IPS DF 19.7 (cell line): ENCODE measurements around the gene PRIMA1.

Source experiments
- DNase-seq: peaks from one replicate; pipeline ENCODE4 v3.0.0-alpha.2; 2013; ENCODE audit warnings: low read depth, low spot score

PRIMA1 gene

DNA sequence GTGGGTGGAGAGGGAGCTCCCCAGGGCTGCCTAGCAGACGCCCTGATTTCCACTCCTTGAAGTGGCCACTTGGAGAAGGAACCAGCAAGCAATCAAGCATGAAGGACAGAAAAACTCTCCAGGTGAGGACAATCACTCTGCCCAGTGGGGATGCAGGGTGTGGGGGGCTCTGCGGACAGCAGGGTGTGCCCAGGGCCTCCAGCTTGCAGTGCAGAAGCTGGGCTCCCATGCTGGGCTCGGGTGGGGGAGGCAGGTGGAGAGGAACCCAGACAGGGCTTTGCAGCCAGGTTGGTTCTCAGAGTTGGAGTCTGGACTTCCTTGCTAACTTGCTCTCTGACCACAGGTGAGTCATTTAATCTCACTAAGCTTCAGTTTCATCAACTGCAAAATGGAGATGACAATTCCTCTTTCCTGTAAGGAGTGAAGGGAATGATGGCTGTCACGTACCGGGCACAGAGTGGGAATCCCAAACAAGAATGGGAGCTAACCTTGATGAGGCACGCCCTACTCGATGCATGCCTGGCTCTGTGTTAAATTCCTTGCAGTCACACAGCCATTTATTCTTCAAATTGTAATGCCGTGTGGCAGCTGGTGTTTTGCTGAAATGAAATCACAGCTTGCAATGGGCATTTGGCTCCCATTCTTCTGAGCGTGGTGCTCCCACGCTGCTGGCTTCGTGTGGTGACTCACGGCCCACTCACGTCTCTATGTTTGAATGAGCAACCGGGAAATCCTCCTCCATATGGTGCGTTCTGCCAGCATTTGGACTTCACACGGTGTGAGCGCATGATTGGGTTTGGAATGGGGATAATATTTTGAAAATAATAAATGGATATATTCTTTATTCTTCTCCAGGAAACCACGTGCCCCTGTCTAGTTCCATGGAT lies 75.2 kb downstream of the PRIMA1 start:
- no peak for DNase-seq

DNA sequence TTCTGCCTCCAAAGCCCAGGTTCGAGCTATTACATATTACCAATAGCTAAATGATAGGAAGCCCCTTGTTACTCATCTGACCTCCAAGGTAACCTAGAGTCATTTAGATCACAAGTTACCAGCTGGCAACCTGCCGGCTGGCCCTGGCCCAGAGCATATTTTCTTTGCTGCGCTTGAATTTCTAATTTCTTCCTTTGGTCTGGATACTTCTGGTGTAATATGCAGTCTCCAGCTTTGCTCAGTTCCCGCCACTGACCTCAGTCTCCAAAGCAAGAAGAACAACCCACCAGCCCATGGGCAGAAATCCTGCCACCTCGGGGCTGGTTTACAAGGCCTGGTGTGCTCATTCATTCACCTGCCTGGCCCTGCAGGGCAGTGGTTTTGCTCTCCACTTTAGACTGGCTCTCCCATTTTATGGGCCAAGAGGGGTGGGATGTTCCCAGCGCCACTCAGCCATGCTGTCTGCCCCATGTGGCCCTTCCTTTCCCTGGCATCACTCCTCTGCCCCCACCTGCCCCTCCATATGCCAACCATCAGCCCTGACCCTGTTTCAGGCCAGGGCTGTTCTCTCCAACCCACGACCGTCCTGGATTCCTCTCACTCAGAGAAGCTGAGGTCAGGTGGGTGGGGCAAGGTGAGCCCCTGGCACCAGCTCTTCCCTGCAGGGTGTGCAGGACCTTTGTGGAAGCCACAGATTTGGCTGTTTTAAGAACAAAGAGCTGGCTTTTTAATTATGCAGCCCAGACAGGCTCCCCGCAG lies 76.0 kb downstream of the PRIMA1 start:
- no peak for DNase-seq

DNA sequence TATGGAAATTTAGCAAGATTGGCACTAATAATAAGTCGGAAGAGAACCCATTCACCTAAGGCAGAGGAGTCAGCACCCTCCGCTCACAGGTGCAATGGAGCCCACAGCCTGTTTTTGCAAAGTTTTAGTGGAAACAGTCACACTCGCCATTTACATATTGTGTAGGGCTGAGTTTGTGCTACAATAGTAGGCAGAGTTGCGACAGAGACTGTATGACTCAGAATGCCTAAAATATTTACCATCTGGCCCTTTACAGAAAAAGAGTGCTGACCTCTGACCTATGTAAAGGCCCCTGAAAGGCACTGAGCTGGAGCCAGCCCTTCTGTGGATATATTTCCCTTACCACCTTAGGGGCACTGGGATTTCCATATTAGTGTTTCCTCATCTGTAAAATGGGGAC lies 79.0 kb downstream of the PRIMA1 start:
- DNase-seq, result no peak

DNA sequence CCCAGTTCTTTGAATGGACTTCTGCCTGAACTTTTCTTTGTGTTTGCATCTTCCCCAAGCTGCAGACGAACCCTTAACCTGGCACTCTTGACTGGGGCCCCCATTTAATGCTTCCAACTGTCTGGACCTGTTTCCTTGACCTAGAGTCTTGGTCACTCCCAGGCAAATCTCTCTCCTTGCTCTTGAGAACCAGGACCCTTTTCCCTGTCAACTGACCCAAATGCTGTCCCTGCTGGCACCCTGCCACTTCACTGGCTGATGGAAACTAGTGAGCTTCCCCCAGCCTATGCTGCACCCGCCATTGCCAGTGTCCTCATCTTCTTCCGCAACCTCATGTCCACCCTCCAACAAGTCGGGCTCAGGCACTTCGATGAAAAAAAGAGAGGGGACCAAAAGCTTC lies 79.5 kb downstream of the PRIMA1 start:
- DNase-seq, result no peak

DNA sequence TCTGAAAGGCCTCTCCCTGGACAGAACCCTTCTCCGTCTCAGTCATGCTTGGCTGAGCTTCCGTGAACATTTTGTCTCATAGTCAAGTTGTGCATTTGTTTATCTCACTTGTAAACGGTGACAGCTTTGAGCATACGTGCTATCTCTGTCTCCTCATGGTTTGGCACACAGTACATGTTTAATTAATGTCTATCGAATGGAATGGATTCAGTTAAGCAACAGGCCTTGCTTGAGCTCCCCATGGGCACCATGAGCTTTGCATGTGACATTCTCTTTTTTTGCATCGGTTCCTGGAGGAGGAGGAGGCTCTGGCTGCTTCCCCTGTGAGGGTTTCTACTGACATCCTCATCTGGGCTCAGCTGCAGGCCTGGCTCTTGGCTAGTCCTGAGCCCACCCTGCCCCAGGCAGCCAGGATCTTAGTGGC lies 80.0 kb downstream of the PRIMA1 start:
- no peak for DNase-seq

DNA sequence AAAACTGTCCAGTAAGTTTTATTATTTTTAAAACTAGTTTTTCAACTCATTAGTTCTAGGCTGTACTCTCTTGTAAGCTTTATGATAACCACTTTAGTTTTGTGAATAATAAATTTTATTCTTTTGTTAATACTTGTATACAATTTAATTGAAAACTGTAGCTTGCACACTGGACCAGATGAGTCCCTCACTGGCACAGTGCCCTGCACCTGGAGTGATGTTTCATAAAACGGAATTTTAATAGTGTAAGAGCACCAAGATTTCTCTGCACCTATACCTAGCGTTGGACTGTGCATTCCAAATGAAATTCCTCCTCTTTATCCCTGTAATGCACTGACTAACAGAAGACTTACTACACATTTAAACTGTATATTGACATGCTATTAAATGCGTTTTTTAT lies 80.8 kb downstream of the PRIMA1 start:
- DNase-seq, result no peak

DNA sequence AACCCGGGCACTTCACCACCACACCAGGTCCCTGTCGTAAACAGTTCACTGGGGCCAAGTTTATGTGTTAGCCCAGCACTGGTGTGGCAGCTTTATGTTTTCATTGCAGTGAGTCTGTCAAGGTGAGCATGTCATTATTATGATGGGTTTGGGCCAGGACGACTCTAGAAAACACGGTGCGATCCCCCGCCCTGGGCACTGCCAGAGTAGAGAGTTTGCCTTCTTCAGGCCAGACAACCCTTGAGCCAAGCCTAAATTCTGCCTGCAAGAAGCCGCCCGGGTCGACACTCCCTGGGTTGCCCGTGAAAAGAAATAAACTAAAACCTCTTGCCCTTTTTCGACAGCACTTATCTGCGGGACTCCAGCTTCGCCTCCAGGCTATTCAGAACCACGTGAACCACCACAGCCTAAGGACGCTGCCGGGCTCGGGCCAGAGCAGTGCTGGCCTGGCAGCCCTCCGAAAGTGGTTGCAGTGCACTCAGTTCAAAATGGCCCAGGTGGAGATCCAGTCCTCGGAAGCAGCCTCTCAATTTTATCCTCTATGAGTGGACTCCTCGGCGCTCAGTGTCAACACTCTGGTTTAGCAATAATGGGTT lies 81.8 kb downstream of the PRIMA1 start:
- no peak for DNase-seq

DNA sequence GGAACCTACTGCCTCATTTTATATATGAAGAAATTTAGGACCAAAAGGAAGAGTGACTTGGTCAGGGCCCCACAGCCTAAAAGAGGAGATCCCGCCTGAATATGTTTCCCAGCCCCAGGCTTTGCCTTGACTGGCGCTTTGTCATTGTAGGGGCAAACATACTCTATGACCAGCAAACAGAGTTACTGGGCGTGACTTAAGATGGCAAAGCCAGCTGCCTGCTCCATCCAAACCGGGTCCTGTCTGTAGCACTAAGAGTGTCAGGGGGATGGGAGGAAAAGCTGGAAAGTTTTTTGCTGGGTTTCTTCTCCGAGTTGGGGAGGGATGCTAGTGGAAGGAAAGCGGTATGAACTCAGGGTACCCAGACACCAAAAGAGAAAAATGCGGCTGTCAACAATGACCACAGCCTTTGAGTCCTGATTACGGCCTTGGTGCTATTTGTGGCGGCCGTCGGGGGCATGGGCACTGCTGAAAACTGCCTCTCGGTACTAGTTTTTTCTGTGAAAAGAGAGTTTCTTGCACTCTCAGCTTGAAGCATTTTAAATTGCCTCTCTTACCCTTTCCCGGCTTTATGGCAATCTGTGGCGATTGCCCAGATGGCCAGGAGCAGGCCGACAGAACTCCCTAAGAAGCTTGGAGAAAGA lies 82.7 kb downstream of the PRIMA1 start:
- DNase-seq, result no peak

DNA sequence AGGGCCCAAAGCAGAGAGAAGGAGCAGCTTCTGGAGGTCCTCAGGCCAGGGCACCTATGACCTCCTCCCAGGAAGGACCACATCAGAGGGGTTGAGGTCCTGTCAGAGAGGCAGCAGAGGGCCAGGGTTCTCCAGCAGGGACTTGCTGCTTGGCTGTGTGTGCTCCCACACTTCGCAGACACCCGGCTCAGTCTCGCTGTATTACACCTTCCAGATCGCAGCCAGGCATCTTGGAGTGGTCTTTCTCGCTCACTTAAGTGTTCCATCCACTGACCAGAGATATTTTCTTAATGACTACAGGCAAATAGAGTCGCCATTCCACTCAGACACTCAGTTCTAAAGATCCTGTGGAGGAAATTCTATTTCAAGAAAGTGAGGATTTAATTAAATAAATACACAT lies 84.3 kb downstream of the PRIMA1 start:
- DNase-seq, result no peak

DNA sequence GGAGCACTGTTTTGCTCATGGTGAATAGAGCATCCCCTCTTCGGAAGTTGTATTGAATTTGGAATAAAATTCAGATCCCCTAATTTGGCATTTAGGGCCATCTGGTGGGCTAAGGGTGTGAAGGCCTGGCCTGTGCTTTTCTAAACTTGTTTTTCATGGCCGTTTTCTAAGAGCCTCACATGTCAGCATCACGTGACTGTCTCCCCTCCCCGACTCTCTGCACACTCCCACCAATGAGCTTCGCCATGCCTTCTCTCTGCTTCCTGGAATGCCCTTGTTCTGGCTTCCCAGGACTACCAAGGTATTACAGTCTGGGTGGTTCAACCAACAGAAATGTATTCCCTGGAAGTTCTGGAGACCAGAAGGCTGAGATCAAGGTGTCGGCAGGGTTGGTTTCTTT lies 85.3 kb downstream of the PRIMA1 start:
- no peak for DNase-seq

DNA sequence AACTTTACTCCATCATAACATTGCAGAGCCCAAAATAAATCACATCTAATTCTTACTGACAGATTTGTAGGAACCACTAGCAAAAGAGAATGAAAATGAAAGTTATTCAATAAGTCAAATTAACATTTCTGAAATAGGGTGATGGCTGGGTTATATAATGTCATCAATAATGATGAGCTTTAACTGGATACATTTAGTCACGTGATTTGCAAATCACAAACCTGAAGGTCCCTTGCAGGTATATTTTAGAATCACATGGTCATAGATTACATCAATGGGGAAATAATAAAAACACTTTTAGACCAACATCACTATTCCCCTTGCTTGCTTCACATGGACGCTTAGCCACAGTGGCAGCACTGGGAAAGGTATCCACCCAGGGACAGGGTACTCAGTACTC lies 86.7 kb downstream of the PRIMA1 start:
- DNase-seq, result no peak

DNA sequence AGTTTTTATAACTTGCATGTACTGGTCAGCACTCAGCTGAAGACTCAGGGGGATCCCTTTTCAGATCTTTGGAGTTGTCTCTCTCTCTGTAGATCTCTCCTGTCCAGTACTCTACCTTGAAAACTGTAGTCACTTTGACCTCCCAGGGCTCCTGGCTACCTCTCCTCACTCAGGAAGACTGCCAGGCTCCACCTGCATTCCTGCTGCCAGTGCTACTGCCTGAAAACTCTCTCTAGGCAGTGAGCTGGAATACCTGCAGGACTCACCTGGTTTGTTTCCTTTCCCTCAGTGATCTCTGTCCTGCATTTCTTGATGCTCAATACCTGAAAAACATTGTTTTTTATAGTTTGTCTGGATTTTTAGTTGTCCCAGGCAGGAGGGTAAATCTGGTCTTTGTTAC lies 87.4 kb downstream of the PRIMA1 start:
- no peak for DNase-seq

DNA sequence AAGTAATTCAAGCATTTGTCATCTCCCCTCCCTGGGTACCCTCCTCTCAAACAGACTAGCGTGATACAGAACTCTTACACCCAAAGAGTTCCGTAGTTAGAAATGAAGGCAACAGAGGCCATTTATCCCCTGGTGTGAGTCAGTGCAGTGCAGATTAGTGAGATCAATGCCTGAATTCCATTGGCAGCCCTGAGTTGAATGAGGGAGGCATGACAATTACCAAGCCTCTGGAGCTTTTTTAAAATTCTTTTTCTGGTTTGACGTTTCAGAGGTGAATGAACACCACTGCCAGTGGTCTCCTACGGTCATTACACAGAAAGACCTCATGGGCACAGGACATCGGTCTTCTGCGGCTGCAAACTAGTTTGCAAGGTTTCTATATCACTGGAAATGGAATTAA lies 94.4 kb downstream of the PRIMA1 start:
- no peak for DNase-seq

DNA sequence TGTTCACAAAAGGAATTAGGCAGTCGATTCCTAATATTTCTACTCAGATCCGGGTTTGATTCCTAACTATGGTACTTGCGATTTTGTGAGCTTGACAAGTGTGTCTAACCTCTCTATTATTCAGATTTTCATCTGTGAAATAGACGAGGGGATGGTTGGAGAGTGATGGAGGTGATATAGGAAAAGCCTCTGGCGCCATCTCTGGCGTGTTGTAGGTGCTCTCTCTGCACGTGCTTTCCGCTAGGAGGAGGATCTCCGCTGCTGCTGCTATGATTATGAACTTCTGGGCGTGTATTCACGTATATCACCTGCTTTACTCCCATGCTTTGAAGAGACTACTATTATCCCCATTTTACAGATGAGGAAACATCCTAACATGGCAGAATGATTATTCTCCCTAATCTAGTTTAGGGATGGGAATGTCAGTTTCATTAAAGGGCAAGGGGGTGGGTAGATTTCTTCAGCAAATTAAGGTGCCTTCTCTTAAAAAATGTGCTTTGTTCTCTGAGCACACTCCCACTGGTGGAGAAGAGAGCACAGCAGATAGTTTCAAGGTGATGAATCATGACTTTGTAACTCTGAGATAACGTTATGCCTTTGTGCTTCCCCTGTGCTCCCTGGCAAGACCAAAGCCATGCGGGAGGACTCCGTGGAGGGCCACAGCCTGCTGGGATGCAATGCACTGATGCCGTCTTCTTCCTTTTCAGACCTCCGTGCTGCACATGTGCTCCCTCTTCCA lies 97.1 kb downstream of the PRIMA1 start:
- DNase-seq, result no peak

DNA sequence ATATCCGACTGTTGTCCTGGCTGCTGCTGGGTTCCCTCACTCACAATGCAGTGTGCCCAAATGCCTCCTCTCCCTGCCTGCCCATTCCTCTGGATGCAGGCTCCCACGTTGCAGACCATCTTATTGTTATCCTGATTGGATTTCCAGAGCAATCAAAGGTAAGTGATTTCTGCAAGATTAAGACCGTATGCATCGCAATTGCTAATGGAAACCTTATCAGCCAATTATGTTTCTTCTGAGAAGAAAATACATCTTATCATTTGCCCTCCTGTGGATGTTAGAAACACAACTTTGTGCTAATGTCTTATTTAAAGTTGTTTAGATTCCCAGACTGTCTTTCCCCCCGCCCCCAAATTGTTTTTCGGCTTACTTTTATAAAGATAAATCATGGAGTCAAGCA lies 98.1 kb downstream of the PRIMA1 start:
- no peak for DNase-seq

DNA sequence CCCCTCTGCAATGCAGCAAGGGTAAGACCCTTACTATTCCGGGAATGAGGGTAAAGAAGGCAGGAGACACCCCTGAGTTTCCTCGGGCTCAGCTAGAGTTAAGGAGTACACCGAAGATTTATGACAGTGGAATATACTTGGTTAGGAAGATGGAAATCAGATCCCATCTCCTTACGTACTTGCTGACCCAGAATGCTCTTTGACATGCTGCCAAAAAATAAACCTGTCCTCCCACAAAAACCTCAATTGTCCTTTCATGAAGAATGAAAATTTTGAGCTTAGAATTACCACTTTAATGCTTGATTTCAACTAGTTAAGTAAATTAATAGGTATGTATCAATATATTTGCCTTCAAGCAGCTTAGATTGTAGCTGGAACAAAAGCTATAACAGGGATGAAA lies 99.5 kb downstream of the PRIMA1 start:
- DNase-seq, result no peak

DNA sequence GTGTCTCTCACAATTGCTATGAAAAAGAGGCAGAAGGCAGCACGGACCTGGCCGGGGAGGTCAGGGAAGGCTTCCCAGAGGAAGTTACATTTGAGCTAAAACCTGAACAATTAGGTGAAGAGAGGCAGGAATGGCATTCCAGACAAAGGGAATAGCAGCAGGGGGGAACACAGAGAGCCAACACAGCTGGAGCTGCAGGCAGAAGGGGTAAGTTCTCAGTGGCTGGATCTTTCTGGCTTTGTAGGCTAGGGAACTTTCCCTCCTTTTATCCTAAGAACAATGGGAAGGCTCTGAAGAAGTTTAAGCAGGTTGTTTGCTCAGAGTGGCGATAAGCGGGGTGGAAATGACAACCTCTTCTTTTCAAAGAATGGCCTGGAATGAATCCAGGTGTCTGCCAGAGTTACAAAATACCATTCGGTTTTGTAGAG lies 100.0 kb downstream of the PRIMA1 start:
- DNase-seq, result peak; percentile 92

DNA sequence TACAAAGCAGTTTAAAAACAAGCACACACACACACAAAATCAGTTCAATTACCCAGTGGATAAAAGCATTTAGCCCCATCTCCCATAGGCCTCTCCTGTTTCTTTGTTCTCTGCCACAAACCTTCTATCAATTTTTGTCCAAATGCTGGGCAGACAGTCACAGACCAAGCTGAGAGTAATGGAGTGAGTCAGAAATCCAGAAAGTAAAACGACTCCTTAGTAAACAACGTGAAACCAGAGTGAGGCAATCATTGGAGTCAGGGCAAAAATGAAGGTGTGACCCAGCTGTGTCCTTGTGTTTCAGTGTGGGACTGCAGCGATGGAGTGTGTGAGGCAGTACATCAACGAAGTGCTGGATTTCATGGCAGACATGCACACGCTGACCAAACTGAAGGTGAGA lies 102.0 kb downstream of the PRIMA1 start:
- DNase-seq, result no peak

DNA sequence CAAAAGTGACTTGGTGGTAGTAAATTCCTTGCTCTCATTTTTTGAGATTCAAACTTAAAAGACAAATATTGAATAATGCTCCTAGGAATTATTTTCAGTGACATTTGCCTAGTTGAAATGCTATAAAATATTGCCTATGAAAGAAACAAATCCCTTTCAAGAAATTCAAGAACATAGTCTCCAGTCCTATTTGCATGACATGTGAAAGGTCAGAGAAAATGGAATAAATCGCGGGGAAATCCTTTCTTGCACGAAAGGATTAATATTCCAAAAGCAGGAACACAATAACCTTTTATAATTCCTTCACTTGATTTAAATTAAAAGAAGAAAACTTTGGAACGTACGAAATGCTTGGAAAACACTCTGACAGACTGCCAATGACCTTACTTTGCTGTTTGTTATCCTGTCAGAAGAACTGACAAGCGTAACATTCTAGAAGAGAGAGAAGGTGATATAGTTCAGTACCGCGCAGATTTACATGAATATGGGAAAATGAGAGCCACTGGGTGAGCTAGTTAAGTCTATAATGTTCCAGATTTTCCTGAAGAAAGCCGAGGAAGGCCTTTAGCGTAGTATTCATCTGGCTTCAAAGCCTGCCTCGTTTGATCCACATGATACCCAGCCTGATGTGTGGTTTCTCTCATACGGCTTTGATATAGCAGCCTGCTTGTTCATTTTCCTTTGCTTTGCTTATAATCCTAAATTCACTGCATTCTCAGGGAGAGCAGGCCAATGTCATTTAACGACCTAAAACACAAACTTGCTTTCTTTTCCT lies 103.0 kb downstream of the PRIMA1 start:
- no peak for DNase-seq

DNA sequence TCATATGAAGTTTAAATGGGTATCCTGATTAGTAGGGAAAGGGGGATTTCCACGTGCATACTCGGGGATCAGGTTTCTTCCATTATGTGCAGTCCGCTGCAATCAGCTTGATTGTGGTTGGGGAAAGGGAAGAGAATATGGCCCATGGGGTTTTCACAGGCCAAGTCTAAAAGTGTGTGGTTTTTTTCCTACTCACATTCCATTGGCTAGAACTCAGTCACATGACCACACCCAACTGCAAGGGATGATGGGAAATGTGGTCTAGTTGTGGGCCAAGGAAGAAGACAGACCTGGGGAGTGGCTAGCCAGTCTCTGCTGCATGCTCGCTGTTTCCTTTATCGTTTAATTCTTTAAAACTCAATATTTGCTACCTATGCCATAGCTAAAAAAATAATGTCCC lies 105.1 kb downstream of the PRIMA1 start:
- DNase-seq, result peak; percentile 87

DNA sequence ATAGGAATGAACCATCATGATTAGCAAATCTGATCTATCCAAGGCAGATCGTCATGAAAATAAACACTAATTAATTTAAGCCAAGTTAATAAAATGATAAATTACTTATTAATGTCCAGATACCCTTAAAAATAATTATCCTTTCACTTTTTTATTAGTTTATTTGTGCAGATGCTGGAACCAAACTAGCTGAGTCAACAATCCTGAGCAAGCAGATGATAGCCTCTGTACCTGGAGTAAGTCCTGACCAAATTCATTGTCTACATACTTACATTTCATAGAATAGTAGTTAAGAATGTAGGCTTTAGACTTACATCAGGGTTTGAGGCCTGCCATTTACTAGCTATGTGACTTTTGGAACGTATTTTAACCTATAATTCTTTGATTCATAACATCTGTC lies 105.8 kb downstream of the PRIMA1 start:
- no peak for DNase-seq
